GM10248 (cell line): ENCODE data around the gene PLCL2.

Source experiments
- CTCF ChIA-PET: fragments of 300-600 bp; sonication (Branson Sonifier 250); formaldehyde crosslinking; extraction: SDS; loops from one replicate; lab custom pipeline; 2021; ENCODE audit warnings: antibody characterized with exemption; lab: Yijun Ruan, JAX
- POLR2A ChIA-PET: fragments of 350-650 bp; sonication (Branson Sonifier 250); formaldehyde crosslinking; extraction: SDS; loops from one replicate; lab custom pipeline; 2020; ENCODE audit warnings: antibody characterized with exemption; lab: Yijun Ruan, JAX
- DNase-seq: peaks from one replicate; pipeline ENCODE4 v3.0.0; 2012; ENCODE audit errors: extremely low spot score
- TF ChIP-seq, protein P1 (sequence below): IDR thresholded peaks from 2 replicates; pipeline ENCODE4 v1.5.1; 2012; ENCODE audit warnings: mild to moderate bottlenecking, low read depth; ENCODE audit errors: extremely low read depth, missing control alignments, control extremely low read depth

PLCL2 gene

DNA sequence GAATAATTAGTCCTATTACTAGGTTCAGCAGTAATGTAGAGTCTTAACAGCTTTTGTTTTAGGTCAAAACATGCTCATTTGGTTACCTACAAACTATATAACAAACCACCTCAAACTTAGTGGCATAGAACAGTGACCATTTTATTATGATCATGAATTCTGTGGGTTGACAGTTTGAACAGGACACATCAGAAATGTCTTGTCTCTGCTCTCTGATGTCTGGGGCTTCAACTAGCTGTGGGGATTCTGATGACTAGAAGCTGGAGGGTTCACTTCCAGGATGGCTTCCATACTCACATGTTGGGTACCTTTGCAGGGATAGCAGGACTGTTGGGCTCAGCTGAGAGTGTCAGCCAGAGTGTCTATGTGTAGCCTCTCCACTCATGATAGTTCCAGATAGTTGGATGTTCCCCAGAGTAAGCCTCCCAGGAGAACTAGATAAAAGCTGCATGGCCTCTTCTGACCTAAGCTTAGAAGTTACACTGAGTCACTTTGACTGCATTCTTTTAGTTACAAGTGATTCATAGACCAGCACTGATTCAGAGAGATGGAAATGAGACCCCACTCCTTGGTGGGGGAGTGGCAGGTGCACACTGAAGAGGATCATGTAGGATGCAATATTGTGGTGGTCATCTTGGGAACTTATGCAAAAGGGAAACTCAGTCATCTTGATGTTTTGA is 32.6 kb downstream of the PLCL2 start:
- no peak for DNase-seq
- CTCF ChIA-PET = interaction anchor here (0.9 to 2.5 kb wide), 11 partner anchors 10 to 107 kb away, joined by 3 to 12 read pairs (median 3); no protein-coding TSS in a partner anchor
- POLR2A ChIA-PET = interaction anchor here (1.0 kb wide), 1 partner anchor 102 kb away, joined by 3 read pairs; no protein-coding TSS in a partner anchor
- TF ChIP-seq, protein P1, sequence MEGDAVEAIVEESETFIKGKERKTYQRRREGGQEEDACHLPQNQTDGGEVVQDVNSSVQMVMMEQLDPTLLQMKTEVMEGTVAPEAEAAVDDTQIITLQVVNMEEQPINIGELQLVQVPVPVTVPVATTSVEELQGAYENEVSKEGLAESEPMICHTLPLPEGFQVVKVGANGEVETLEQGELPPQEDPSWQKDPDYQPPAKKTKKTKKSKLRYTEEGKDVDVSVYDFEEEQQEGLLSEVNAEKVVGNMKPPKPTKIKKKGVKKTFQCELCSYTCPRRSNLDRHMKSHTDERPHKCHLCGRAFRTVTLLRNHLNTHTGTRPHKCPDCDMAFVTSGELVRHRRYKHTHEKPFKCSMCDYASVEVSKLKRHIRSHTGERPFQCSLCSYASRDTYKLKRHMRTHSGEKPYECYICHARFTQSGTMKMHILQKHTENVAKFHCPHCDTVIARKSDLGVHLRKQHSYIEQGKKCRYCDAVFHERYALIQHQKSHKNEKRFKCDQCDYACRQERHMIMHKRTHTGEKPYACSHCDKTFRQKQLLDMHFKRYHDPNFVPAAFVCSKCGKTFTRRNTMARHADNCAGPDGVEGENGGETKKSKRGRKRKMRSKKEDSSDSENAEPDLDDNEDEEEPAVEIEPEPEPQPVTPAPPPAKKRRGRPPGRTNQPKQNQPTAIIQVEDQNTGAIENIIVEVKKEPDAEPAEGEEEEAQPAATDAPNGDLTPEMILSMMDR = no peak

DNA sequence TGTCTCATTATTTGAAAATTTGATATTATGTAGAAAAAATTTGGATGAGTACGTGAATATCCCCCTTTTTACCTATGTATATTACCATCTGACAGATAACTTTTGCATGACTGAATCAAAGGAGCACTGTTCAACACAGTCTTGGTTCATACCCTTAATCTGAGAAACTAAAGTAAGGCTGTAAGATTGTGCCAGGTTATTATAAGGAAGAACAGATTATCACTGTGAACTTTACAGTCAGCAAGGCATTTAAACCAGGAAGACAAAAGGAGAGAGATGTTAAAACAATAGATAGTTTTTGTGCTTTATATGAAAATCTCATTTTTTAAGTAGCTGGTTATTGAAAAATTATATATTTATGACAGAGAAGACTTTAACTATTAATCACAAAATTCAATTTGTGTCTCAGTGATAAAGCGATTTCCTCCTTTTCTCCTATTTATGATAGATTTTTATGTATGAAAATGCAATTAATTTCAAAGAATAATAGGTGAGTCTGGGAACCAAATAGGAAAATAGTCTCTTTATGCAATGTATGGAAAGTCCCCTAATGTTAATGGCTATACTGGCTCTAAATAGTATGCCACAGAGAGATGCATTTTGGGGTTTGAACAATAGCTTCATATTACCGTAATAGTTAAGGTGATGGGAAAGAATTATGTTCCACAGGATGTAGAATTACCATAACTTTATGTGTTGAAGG is 33.4 kb downstream of the PLCL2 start:
- CTCF ChIA-PET = interaction anchor here (1.1 to 2.5 kb wide), 7 partner anchors 10 to 108 kb away, joined by 3 to 12 read pairs (median 4); no protein-coding TSS in a partner anchor
- TF ChIP-seq, protein P1 = no peak
- POLR2A ChIA-PET = no interaction called here
- DNase-seq = no peak

DNA sequence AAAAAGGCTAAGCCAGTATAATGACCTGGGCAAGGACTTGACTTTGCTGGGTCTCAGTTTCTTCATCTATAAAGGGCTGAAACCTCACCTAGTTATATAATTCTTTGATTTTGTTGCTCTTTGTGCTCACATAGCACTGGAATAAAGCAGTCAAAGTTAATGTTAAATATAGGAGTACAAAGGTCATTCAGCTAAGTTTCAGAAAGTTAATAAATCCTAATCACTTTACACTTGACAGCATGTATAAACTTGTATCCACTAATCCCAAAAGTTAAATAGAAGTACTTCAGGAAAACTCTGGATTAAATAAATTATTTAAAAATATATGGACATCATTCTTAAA is 33.9 kb downstream of the PLCL2 start:
- TF ChIP-seq, protein P1 = no peak
- ChIA-PET CTCF (interaction anchor here (1.0 to 2.5 kb wide), 6 partner anchors 8 to 35 kb away, joined by 3 to 12 read pairs (median 4); no protein-coding TSS in a partner anchor), POLR2A (no interaction called here)
- DNase-seq = no peak

DNA sequence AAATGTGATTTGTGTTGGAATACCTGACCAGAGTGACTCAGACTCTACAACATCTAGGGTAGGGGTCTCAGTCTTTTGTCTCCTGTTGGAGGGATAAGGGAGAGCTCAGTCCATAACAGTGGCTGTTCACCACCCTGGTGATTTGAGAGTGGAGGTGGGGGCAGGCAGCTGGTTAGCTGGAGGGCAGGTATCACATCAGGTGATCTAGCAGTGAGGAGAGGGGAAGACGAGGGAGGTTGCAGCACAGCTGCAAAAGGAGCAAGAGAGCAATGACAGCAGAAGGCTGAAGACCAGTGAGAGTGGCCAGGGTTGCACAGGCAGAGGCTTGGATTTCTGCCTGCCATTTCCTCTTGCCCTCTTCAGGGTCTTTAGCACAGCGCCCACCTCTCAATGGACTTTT is 38.4 kb downstream of the PLCL2 start:
- no peak for DNase-seq
- TF ChIP-seq, protein P1 = no peak
- POLR2A ChIA-PET = no interaction called here
- CTCF ChIA-PET = interaction anchor here (1.6 to 2.9 kb wide), 5 partner anchors 9 to 95 kb away, joined by 4 to 10 read pairs (median 5); partner anchors contain the start of gene PLCL2

DNA sequence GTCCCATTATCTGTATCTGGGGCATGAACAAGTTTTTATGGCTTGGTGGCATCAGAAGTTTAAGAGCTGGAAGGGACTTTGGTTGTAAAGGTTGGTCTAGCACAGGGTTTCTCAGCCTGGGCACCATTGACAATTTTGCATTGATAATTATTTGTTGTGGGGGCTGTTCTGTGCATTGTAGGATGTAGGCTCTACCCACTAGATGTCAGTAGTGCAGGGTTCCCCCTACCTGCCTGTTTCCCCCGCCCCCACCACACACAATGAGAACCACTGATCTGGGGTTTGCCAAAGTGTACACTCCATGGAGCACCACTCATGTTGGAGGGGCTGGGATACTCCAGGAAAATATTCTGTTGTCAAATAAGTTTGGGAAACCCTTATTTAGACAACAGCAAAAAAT is 42.7 kb downstream of the PLCL2 start:
- TF ChIP-seq, protein P1 = peak; percentile 46
- ChIA-PET CTCF (interaction anchor here (0.6 to 2.8 kb wide), 18 partner anchors 9 to 268 kb away, joined by 3 to 12 read pairs (median 5); no protein-coding TSS in a partner anchor), POLR2A (no interaction called here)
- DNase-seq = peak; percentile 23

DNA sequence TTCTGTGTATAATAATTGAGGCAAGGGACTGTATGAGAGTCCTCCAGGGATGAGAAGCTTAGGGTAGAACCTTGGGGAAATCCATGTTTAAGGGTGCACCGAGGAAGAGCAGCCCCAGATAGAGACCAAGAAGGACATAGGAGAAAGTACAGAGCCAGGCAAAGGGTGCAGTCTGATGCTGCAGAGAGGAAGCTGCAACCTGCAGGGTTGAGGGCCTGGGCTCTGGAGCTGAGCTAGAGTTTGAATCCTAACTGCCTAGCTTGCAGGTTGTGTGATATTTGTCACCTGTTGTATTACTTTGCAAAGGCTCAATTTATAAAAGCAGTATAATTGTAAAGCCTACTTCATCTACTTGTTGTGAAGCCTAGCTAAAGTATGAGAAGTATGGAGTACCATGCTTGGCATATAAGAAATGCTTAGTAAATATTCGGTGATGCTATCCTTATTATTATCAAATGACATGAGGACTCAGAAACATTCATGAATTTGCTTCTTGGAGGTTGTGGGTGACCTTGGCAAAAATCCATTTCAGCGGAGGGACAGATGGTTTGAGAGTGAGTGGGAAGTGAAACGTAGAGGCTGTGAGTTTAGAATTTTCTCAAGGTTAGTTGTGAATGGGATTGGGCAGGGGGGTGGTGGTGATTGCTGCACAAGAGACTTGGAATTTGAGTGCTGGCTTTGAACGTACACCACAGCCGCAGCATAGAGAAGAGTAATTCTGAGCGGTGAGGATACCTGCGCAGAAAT is 43.8 kb downstream of the PLCL2 start:
- TF ChIP-seq, protein P1 = no peak
- DNase-seq = no peak
- CTCF ChIA-PET = interaction anchor here (0.6 to 2.8 kb wide), 19 partner anchors 10 to 267 kb away, joined by 3 to 12 read pairs (median 5); no protein-coding TSS in a partner anchor
- POLR2A ChIA-PET = interaction anchor here (0.5 kb wide), 1 partner anchor 1132 kb away, joined by 3 read pairs; no protein-coding TSS in a partner anchor
